CD4-positive, CD25-positive, alpha-beta regulatory T cell (primary cell): ENCODE data around the gene ABHD12B. TPM values are rescaled to one million over a fixed set of nuclear protein-coding genes. Genes with fewer than 3 reads are reported as not detected.

Experiments
- ATAC-seq, 2 donors: fragments of 150-1000 bp; cut with Tn5 transposase; one replicate each; pipeline ENCODE4 v1.10.0; 2021; ENCODE audit warnings: low read depth in 2 of 2, moderate number of reproducible peaks in 2 of 2, moderate library complexity in 1 of 2
- DNase-seq, 3 donors: peaks; one replicate each; pipeline versions ENCODE4 v3.0.0 to v3.0.0-alpha.2; 2012 to 2022; ENCODE audit warnings: mixed read lengths in 1 of 3
- H3K27ac ChIP-seq: one replicate; pipeline ENCODE4 v1.7.0; 2013; ENCODE audit warnings: mild to moderate bottlenecking, low read length; ENCODE audit not compliant: insufficient read depth, poor library complexity, severe bottlenecking
- H3K27me3 ChIP-seq: one replicate; pipeline ENCODE4 v1.7.0; 2013; ENCODE audit warnings: low read length; ENCODE audit not compliant: control insufficient read depth, insufficient read depth
- H3K36me3 ChIP-seq: one replicate; pipeline ENCODE4 v1.7.0; 2013; ENCODE audit warnings: mild to moderate bottlenecking, low read length, moderate library complexity; ENCODE audit not compliant: control insufficient read depth, insufficient read depth
- H3K4me1 ChIP-seq: 2 replicates; pipeline ENCODE4 v1.7.0; 2013; ENCODE audit warnings: mild to moderate bottlenecking, low read length; ENCODE audit not compliant: insufficient read depth, control insufficient read depth, poor library complexity, severe bottlenecking
- H3K4me3 ChIP-seq: one replicate; pipeline ENCODE4 v1.7.0; 2013; ENCODE audit warnings: low read depth, mild to moderate bottlenecking, low read length, moderate library complexity
- H3K9me3 ChIP-seq, 2 experiments: 1 replicate in 1 of 2; 2 replicates in 1 of 2; pipeline ENCODE4 v1.7.0; 2013; ENCODE audit warnings: low read length in 2 of 2, mild to moderate bottlenecking in 1 of 2, moderate library complexity in 1 of 2; ENCODE audit not compliant: control insufficient read depth in 2 of 2
- H3K27ac Mint-ChIP-seq, 3 donors: one replicate each; pipeline ENCODE4 v1.8.0; 2020 to 2022; ENCODE audit warnings: mild to moderate bottlenecking in 3 of 3, mixed read lengths in 3 of 3, moderate library complexity in 2 of 3
- H3K27me3 Mint-ChIP-seq: one replicate; pipeline ENCODE4 v1.8.0; 2022; ENCODE audit warnings: mild to moderate bottlenecking, mixed read lengths
- H3K36me3 Mint-ChIP-seq: one replicate; pipeline ENCODE4 v1.8.0; 2020; ENCODE audit warnings: mixed read lengths
- H3K4me1 Mint-ChIP-seq, 4 donors: one replicate each; pipeline ENCODE4 v1.8.0; 2020 to 2022; ENCODE audit warnings: mixed read lengths in 4 of 4, mild to moderate bottlenecking in 1 of 4
- H3K4me3 Mint-ChIP-seq, 4 donors: one replicate each; pipeline ENCODE4 v1.8.0; 2020 to 2022; ENCODE audit warnings: mild to moderate bottlenecking in 4 of 4, mixed read lengths in 4 of 4, moderate library complexity in 3 of 4
- H3K9me3 Mint-ChIP-seq, 7 donors: one replicate each; pipeline ENCODE4 v1.8.0; 2020 to 2022; ENCODE audit warnings: mixed read lengths in 7 of 7, mild to moderate bottlenecking in 3 of 7, moderate library complexity in 2 of 7
- polyA plus RNA-seq, 4 donors: library from polyadenylated mRNA; unstranded; fragments of 300-500 nt; fragmentation: Illumina TruSeq; gene quantifications; one replicate each; pipeline ENCODE4 v1.2.3, GENCODE V29; 2021
- total RNA-seq: library from RNA; stranded (reverse); gene quantifications from one replicate; pipeline ENCODE4 v1.2.3, GENCODE V29; 2022

ABHD12B gene, protein sequence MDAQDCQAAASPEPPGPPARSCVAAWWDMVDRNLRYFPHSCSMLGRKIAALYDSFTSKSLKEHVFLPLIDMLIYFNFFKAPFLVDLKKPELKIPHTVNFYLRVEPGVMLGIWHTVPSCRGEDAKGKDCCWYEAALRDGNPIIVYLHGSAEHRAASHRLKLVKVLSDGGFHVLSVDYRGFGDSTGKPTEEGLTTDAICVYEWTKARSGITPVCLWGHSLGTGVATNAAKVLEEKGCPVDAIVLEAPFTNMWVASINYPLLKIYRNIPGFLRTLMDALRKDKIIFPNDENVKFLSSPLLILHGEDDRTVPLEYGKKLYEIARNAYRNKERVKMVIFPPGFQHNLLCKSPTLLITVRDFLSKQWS
- total RNA-seq (0.64 TPM), polyA plus RNA-seq (not detected)

DNA sequence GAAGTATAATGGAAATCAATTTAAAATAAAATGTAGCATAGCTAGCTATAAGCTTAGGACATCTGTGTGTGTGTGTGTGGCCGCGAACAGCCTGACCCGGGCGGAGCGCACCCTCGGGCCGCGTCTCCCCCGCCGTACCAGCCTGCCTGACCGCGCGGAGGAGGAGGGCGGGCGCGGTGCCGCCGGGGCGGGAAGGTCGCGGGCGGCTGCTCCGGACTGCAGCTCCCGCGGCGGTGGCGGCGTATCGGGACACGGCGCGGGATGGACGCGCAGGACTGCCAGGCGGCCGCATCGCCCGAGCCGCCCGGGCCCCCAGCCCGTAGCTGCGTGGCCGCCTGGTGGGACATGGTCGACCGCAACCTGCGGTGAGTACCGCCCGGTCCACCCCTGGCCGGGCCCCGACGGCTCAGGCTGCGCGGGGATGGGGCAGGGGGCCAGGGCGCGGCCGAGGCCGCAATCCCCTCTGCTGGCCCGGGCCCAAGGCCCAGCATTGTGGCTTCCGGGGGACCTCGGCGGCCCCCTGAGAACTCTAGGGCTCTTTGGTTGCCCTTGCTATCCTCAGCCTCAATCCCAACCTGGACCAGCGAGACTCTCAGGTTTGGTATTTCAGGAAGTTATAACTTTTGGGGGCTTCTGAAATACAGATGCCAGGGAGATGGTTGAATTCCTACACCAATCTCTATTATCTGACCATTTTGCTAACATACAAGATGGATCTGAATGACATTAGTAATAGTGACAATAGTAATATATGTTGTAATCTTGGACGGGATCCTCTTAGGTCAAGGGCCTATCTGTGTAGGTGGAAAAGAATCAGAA lies at the start of gene ABHD12B:
Gene ABHD12B (plus strand): TSS at position 140 of the 819 bp plus-strand sequence. CDS start 122 bp downstream, at position 262.
- Histone ChIP-seq H3K36me3 (no peaks in the 10 kb centered on the region), H3K27ac (no peak within 1 kb of the TSS), H3K4me1 (peaks cover 16% of the 10 kb centered on the region), H3K9me3 (no peaks in the 10 kb centered on the region), H3K27me3 (peaks cover 58% of the 10 kb centered on the region), H3K4me3 (no peak within 1 kb of the TSS)
- Mint-ChIP-seq H3K4me3 (peak within 1 kb of the TSS in 2 of 4 donors; percentile 0 to 66), H3K36me3 (peaks cover 4% of the 10 kb centered on the region), H3K4me1 (peaks cover 0 to 37% (median 21%) of the 10 kb centered on the region in 4 donors), H3K27ac (no peak within 1 kb of the TSS), H3K27me3 (peaks cover 80% of the 10 kb centered on the region), H3K9me3 (peaks cover 0 to 2% (median 0%) of the 10 kb centered on the region in 7 donors)
- ATAC-seq: no peak
- no peak for DNase-seq

DNA sequence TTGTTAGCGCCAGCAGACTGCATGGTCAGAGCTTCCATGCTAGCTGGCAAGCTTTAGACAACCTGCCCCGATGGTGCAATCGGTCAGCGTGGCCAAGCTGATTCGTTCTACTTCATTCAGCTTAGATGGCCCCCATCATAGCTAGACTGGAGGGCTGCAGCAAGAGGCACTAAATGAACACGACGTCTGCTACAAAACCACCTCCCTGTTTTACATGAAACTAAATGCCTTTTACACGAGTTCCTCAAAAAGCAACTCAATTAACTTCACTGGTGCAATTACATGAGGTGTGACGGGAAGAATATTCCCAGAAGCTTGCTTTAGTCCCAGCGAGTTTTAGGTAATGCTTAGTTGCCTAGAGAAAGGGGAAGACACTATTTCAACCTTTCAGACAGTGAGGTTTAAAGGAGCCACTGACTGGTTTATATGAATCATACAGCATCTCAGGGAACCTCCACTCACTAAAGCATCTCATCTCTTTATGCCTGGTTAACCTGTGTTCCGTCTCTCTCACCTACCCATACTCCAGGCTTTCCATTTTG lies 49.3 kb upstream of the ABHD12B start:
- Histone ChIP-seq H3K27ac (peak overlapping the region; percentile 77), H3K36me3 (no peaks in the 10 kb centered on the region), H3K27me3 (no peaks in the 10 kb centered on the region), H3K4me1 (peaks cover 53% of the 10 kb centered on the region), H3K9me3 (no peaks in the 10 kb centered on the region), H3K4me3 (peak overlapping the region; percentile 78)
- peak in 1 of 3 donors; percentile 11 for DNase-seq
- Mint-ChIP-seq H3K9me3 (no peaks in the 10 kb centered on the region), H3K36me3 (peaks cover 14% of the 10 kb centered on the region), H3K27me3 (no peaks in the 10 kb centered on the region), H3K4me3 (peak overlapping the region; percentile 71 to 81 (median 74)), H3K4me1 (peaks cover 38 to 89% (median 77%) of the 10 kb centered on the region in 4 donors), H3K27ac (peak overlapping the region; percentile 91 to 97 (median 94))
- peak; percentile 52 to 63 for ATAC-seq

DNA sequence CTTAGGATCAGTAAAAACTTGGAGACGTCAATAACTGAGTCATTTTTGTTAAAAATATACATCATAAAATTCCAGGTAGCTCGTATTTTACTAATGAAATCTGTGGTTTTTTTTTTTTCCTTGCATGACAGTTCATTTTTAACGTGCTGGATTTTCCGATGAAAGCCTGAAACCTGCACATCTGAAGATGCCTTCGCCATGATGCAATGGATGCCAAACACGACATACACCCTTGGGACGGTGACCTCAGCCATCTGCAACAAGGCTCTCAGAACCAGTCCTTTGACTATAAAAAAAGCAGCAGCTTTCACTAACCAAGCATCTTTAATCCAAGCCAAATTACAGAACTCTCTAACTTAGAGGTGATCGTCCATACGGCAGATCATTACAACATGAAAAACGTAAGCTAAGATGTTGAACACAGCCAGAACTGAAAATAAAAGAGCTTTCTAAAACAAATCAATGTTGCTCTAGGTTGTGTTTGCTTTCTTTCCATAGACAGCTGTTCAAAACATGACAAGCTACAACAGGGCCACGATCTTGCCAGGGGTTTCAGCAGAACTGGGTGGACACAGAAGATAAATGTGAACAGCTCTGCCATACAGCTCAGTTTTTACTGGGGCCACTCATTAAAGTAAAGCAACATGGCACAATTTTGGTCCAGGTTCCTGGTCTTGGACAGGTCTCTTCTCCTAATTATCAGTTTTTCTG lies 48.6 kb upstream of the ABHD12B start:
- no peaks in the 10 kb centered on the region for H3K9me3 ChIP-seq
- H3K4me1 ChIP-seq: peaks cover 56% of the 10 kb centered on the region
- no peaks in the 10 kb centered on the region for H3K27me3 ChIP-seq
- Mint-ChIP-seq H3K36me3 (peaks cover 16% of the 10 kb centered on the region), H3K4me3 (peak overlapping the region; percentile 71 to 81 (median 74)), H3K27ac (peak overlapping the region; percentile 91 to 97 (median 94)), H3K4me1 (peaks cover 40 to 90% (median 80%) of the 10 kb centered on the region in 4 donors), H3K27me3 (no peaks in the 10 kb centered on the region), H3K9me3 (no peaks in the 10 kb centered on the region)
- H3K36me3 ChIP-seq: no peaks in the 10 kb centered on the region
- peak overlapping the region; percentile 78 for H3K4me3 ChIP-seq
- ATAC-seq (no peak), DNase-seq (peak in 2 of 3 donors; percentile 22 to 26)
- peak overlapping the region; percentile 77 for H3K27ac ChIP-seq

DNA sequence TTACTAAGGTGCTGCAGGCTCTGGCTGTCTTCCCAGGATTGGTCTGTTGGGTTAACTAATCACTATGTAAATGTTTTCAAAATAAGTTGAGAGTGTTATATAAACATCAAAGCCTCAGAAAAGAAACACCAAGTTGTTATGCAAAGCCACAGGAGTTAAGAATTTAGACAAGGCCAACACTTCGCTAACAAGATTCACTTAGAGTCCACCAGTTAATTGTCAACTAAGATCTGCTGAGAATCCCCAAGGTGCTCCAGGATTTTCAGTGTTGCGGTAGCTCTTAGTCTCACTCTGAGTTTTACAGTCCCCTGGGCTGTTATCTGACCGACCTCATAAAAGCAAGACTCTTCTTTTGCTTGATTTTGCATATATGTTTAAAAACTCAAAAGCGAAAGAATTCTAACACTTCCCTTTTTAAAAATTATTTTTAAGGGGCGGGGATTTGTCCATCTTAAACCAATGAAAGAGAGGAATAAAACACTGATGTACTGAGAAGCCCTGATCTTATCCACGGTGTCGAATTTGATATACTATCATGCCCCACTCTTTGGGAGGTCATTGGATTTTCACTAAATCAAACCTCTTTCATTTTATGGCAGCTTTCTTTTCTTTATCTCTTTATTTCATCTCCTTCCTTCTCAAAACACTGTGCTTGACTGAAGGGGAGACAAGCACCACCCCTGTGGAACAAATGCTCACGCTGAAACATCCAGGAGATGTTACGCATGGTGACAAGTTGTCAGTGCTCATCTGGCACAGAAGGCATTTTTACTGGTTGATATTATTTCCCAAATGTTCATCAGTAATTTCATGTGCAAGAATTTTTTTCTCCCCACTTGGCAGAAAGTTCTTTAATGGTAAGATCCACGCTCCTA lies 47.9 kb upstream of the ABHD12B start:
- DNase-seq (peak in 2 of 3 donors; percentile 39 to 44), ATAC-seq (peak; percentile 22 to 28)
- no peaks in the 10 kb centered on the region for H3K27me3 ChIP-seq
- H3K36me3 ChIP-seq: no peaks in the 10 kb centered on the region
- Mint-ChIP-seq H3K9me3 (no peaks in the 10 kb centered on the region), H3K36me3 (peaks cover 15% of the 10 kb centered on the region), H3K27me3 (no peaks in the 10 kb centered on the region), H3K27ac (peak overlapping the region; percentile 91 to 97 (median 94)), H3K4me3 (peak overlapping the region; percentile 71 to 81 (median 74)), H3K4me1 (peaks cover 48 to 93% (median 85%) of the 10 kb centered on the region in 4 donors)
- peak overlapping the region; percentile 77 for H3K27ac ChIP-seq
- H3K4me1 ChIP-seq: peaks cover 61% of the 10 kb centered on the region
- H3K4me3 ChIP-seq: peak overlapping the region; percentile 78
- H3K9me3 ChIP-seq: no peaks in the 10 kb centered on the region

DNA sequence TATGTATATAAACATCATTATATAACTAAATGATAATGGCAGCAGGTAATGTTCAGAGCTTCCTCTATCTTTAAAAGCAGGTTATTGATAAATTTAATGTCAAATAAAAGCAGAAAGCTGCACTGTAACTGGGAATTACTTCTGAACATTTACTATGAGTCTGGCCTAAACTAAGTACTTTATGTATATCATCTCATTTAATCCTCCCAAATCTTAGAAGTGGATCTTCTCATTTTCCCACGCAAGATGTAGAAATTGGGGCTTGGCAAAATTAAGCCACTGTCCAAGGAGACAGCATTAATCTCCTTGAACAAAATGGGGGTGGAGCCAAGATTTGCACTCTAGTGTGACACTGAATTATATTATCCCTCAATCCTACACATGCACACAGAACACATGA lies 46.5 kb upstream of the ABHD12B start:
- no peaks in the 10 kb centered on the region for H3K9me3 Mint-ChIP-seq
- peak overlapping the region; percentile 35 to 94 (median 91) for H3K27ac Mint-ChIP-seq
- H3K4me3 ChIP-seq: no peak overlapping the region
- ATAC-seq (no peak), DNase-seq (no peak)
- no peaks in the 10 kb centered on the region for H3K36me3 ChIP-seq
- peaks cover 44 to 91% (median 83%) of the 10 kb centered on the region in 4 donors for H3K4me1 Mint-ChIP-seq
- peaks cover 10% of the 10 kb centered on the region for H3K36me3 Mint-ChIP-seq
- H3K27ac ChIP-seq: peak overlapping the region; percentile 77
- peak overlapping the region in 2 of 4 donors; percentile 59 to 71 for H3K4me3 Mint-ChIP-seq
- H3K27me3 ChIP-seq: no peaks in the 10 kb centered on the region
- H3K4me1 ChIP-seq: peaks cover 70% of the 10 kb centered on the region
- no peaks in the 10 kb centered on the region for H3K27me3 Mint-ChIP-seq
- no peaks in the 10 kb centered on the region for H3K9me3 ChIP-seq

DNA sequence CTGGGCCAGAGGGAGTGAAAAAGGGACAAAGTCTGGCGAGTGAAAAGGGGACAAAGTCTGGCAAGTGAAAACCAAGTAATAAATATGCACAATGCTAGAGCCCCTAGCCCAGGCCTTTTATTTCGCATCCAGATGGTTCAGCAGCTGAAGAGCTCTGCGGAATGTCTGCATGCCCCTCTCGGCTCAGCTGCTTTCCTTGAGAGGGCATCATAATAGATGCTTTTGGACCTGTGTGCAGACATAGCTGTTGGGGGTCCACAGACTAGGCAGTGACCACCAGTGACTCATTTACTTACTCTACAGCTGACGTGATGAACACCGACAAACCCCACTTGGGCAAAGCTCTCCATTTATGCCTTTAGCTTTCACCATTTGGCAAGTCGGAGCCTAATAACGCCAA lies 45.2 kb upstream of the ABHD12B start:
- Mint-ChIP-seq H3K27me3 (peaks cover 2% of the 10 kb centered on the region), H3K27ac (peak overlapping the region in 2 of 3 donors; percentile 10 to 81), H3K36me3 (peaks cover 7% of the 10 kb centered on the region), H3K9me3 (no peaks in the 10 kb centered on the region), H3K4me3 (peak overlapping the region in 2 of 4 donors; percentile 8 to 36), H3K4me1 (peaks cover 38 to 83% (median 75%) of the 10 kb centered on the region in 4 donors)
- no peaks in the 10 kb centered on the region for H3K9me3 ChIP-seq
- no peaks in the 10 kb centered on the region for H3K36me3 ChIP-seq
- H3K4me1 ChIP-seq: peaks cover 62% of the 10 kb centered on the region
- DNase-seq: no peak
- H3K27me3 ChIP-seq: no peaks in the 10 kb centered on the region
- ATAC-seq: no peak
- no peak overlapping the region for H3K27ac ChIP-seq
- H3K4me3 ChIP-seq: no peak overlapping the region
